GM12892 (cell line): ENCODE data around the gene SIDT2.

Source experiments
- POLR2A ChIP-seq: IDR thresholded peaks from 2 replicates; pipeline ENCODE4 v1.6.1; 2011; ENCODE audit warnings: low read depth, low read length, control low read depth
- POLR2AphosphoS5 ChIP-seq: IDR thresholded peaks from 2 replicates; pipeline ENCODE4 v1.6.1; 2011; ENCODE audit warnings: low read depth, low read length, control low read depth
- TAF1 ChIP-seq: IDR thresholded peaks from 2 replicates; pipeline ENCODE4 v1.6.1; 2011; ENCODE audit warnings: low read depth, mild to moderate bottlenecking, control low read depth, low read length, borderline replicate concordance

GRCh38 chr11:117171007-117171403 lies 7.5 kb upstream of the SIDT2 start:
- TF ChIP-seq POLR2A (0 out of 2 replicates have a peak, but pooled peaks have one; percentile 5), POLR2AphosphoS5 (0 out of 2 replicates have a peak, but pooled peaks have one; percentile 22), TAF1 (no peak)
